ENCODE measurements around the gene VCP.
A peak's percentile ranks its signal among the peaks of the same experiment; 100 is the strongest.

The VCP gene

DNA sequence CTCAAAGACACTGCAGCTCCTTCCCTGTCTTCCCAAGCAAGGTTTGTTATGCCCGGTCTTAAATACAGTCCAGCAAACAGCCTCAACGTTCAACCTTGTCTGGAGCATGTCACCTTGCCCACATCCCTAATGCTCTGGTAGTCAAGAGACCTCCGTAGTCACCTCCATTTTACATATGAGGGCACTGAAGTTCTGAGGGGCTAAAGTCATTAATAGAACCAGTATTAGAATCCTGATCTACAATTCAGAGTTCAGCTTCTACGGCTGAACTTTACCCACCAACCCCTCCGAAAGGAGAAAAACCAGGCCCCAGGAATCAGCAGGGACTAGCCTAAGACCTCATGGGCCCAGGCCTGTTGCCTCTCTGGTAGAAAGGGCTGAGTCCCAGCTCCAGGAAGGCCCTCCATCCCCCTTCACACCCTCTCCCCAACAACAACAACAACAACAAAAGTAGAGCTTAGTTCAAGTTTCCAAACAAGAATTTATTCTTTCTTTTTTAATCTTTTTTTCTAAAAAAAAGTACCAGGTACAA lies 31.3 kb upstream of the VCP start:
- no peak for DNase-seq (ENCODE audit: low spot score)

GRCh38 chr9:35102769-35103659 lies 30.6 kb upstream of the VCP start, which contains the start of gene STOML2:
Gene STOML2 (minus strand): TSS chr9:35103131. CDS start chr9:35103094, 37 bp downstream.
- peak; percentile 98 for DNase-seq (ENCODE audit: low spot score)

GRCh38 chr9:35102465-35102768 lies 30.0 kb upstream of the VCP start:
- DNase-seq (ENCODE audit: low spot score) = no peak

- DNase-seq (ENCODE audit: low spot score) = no peak
Measured at GRCh38 chr9:35097573-35097972, 25.1 kb upstream of the VCP start.

DNA sequence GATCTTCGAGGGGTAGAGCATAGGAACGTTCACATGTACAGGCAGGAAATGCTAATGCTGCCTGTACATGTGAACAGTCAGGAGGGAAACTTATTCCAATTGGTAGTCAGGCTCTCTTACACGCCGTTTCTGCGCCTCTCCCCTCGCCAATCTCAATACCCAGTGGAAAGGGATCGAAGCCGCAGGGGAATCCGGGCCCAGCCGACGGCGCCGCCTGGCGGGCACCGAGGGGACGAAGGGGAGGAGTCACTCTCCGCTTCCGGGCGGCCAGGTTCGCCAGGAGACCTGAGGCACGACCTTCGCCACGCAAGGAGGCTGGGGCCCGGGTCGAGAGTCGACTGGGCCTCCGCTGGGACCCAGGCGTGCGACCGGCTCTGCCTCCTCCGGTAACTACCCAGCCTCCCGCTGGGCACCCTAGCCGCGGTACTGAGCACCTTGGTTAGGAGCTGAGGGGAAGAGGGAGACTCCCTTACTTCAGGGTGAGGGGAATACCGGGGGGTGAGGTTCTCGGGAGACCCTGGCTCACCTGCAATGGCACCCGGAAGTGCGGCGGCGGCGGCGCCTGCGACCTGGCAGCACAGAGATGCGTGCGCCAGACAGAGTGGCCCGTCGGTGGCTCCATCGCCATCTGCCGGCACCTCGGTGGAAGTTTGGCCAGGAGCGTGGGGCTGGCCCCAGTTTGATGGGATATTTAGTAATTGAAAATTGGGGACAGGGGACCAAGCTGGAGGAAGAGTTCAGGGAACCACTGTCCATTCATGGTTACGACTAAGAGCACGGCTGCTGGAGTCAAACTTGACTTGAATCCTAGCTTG lies 23.8 kb upstream of the VCP start, which contains the start of gene PIGO:
Gene PIGO, minus strand, starts transcription at position 557 of the 815 bp plus-strand sequence. CDS start 1,026 bp downstream, outside the sequence.
- peak; percentile 95 for DNase-seq (ENCODE audit: low spot score)

DNA sequence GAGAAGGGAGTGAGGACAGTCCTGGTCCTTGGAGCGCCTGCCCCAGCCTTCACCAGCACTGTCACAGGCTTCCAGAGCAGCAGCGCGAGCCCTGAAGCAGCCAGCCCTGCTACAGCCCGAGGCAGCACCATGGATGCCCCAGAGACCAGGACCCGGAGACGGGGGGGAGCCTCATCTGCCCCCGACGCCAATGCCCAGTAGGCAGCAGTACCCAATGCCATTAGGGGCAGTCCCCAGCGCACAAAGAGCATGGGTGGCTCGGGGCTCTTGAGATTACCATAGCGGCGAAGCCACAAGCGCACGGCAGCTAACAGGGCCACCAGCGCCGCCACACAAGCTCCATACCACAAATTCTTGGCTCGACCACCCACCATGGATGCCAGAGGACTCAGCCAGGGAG lies 19.1 kb upstream of the VCP start:
- no peak for DNase-seq (ENCODE audit: low spot score)

DNA sequence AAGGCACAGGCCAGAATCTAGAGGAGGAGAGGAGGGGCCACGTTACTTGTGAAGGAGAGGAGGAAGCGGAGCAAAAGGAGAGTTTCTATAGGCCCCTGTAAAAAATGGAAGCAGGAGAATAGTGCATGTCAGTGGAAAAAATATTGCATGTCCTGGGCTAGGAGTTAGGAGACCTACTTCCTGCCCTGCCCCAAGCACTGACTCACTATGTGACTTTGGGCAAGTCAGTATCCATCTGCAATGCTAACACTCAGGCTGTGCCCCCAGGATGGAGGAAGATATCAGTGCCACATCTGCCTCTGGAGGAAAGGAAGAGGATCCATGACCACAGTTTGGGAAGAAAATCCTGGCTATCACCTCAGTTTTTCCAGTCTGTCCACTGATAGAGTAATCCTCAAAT lies 17.0 kb upstream of the VCP start:
- DNase-seq (ENCODE audit: low spot score) = no peak

GRCh38 chr9:35085078-35085477 lies 12.7 kb upstream of the VCP start:
- no peak for DNase-seq (ENCODE audit: low spot score)

GRCh38 chr9:35079426-35080341 lies 7.3 kb upstream of the VCP start, which contains the start of gene FANCG:
Gene FANCG (minus strand): TSS chr9:35079942. CDS start chr9:35079524, 418 bp downstream.
- peak; percentile 91 for DNase-seq (ENCODE audit: low spot score)

- no peak for DNase-seq (ENCODE audit: low spot score)
Measured at GRCh38 chr9:35079041-35079425, 6.6 kb upstream of the VCP start.

GRCh38 chr9:35078066-35078465 lies 5.6 kb upstream of the VCP start:
- DNase-seq (ENCODE audit: low spot score) = no peak

GRCh38 chr9:35076848-35077247 lies 4.4 kb upstream of the VCP start:
- DNase-seq (ENCODE audit: low spot score) = no peak

DNA sequence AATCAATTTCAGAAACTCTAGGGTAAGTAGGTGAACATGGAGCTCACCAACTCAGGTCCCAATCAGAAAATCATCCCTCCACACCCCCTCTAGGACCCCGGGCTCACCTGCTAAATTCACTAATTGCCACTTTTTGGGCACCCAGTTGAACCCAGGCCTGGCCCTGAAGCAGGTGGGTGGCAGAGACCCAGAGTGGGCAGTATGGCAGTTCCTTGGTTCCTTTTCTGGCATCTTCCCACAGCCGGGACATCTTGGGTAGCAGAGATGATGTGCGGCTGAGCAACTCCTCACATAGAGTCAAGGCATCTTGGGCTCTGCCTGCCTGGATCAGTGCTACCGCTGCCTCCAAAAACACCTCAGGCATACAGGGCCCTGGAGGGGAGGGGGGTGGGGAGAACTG lies 2.9 kb upstream of the VCP start:
- DNase-seq (ENCODE audit: low spot score) = no peak

DNA sequence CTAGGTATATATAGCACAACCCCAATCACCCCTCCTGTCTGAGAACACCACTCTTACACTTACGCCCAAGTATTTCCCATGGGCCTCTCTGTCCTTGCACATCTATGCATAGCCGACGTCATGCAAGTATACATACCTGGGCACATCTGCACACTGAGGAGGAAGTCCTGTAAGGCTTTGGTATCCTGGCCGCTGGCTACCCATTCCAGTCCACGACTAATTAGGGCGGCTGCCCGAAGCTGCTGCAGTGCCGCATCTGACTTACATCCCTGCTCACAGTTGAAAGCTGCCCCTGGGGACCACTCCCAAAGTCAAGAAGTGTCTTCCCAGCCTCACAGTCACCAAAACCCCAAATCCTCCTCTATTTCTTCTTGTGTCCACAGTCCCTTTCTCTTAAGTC lies 2.4 kb upstream of the VCP start:
- DNase-seq (ENCODE audit: low spot score) = no peak

DNA sequence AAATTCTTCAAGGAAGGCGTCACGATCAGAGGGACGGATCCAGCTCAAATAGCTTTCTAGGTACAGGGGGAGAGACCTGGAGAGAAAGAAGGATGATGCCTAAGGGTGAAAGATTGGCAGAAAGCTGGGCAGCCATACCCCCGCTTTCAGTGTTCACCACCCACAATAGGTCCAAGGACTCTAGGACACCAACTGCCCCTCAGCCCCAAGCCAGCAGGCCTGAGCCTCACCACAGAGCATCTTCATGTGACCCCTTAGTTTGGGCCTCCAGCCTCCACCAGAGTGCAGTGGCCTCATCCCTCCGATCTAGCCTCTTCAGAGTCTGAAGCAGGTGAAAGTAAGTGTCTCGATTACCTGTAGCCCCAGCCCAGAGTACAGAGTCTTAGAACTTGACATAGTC lies 1.7 kb upstream of the VCP start:
- no peak for DNase-seq (ENCODE audit: low spot score)

- no peak for DNase-seq (ENCODE audit: low spot score)
Measured at GRCh38 chr9:35073279-35073612, 821 bp upstream of the VCP start.

DNA sequence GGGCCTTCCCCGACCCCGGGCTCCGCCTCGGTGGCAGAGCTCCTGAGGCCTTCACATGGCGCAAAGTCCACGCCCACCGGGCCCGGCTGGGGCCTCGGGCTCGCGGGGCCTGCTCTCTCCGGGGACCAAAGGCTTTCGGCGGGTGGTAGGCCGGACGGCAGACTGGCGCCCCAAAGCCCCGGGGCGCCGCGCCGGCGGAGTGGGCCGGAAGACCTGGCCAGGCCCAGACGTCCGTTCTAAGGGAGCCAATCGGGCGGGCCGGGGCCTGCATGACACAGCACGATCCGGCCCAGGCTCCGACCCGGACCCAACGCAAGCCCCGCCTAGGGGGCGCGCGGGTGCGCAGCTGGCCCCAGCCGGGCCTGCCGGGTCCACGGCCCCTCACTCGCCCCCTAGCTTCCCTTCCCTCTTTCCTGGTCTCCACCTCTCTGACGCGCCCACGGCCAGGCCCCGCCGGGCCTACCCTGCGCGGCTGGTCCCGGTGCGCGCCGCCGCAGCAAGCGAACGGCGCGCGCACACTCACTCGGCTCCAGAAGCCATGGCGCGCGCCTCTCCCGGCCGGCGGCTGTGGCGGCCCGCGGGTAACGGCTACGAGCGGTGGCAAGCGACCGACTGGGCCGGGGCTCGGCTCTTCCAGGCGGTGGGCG lies 488 bp downstream of the VCP start:
- DNase-seq (ENCODE audit: low spot score) = peak; percentile 72

- DNase-seq (ENCODE audit: low spot score) = no peak
Measured at GRCh38 chr9:35070823-35071813, 1.3 kb downstream of the VCP start.

GRCh38 chr9:35069020-35069419 lies 3.4 kb downstream of the VCP start:
- DNase-seq (ENCODE audit: low spot score) = no peak

- DNase-seq (ENCODE audit: low spot score) = no peak
Measured at GRCh38 chr9:35067056-35067455, 5.4 kb downstream of the VCP start.

All from HuH-7 (cell line).